SK-N-SH treated with all-trans-retinoic acid at 6 μM for 48 hours (cell line): ENCODE measurements around the gene CP.

Experiments used
- ATAC-seq: fragments of 200-7000 bp; cut with Tn5 transposase; 3 replicates; pipeline ENCODE4 v1.9.1; 2020; ENCODE audit warnings: mild to moderate bottlenecking, moderate library complexity
- ARNTL ChIP-seq: fragments of 450-650 bp; formaldehyde crosslinking; IDR thresholded peaks from 2 replicates; pipeline ENCODE4 v1.5.0; 2020; ENCODE audit warnings: low read depth, mild to moderate bottlenecking, moderate library complexity, borderline replicate concordance
- BACH2 ChIP-seq: fragments of 250-450 bp; sonication (Bioruptor Pico); IDR thresholded peaks from 2 replicates; pipeline ENCODE4 v1.9.0; 2021; ENCODE audit warnings: mild to moderate bottlenecking, borderline replicate concordance
- CSDC2 ChIP-seq: fragments of 250-450 bp; sonication (Bioruptor Pico); IDR thresholded peaks from 2 replicates; pipeline ENCODE4 v1.5.0; 2020; ENCODE audit warnings: mild to moderate bottlenecking, moderate library complexity
- ESRRG ChIP-seq: fragments of 250-450 bp; sonication (Bioruptor Pico); IDR thresholded peaks from 2 replicates; pipeline ENCODE4 v1.6.1; 2021; ENCODE audit warnings: mild to moderate bottlenecking
- GLIS3 ChIP-seq: fragments of 250-450 bp; sonication (Bioruptor Pico); IDR thresholded peaks from 2 replicates; pipeline ENCODE4 v1.5.0; 2020; ENCODE audit warnings: mild to moderate bottlenecking, moderate library complexity
- ISL1 ChIP-seq: fragments of 250-450 bp; sonication (Bioruptor Pico); IDR thresholded peaks from 2 replicates; pipeline ENCODE4 v2.1.2; 2022; ENCODE audit warnings: mild to moderate bottlenecking, moderate library complexity
- OSR1 ChIP-seq: fragments of 250-450 bp; sonication (Bioruptor Pico); IDR thresholded peaks from 2 replicates; pipeline ENCODE4 v1.8.0; 2022; ENCODE audit warnings: moderate library complexity, mild to moderate bottlenecking, inconsistent platforms
- SNAI2 ChIP-seq: fragments of 250-450 bp; sonication (Bioruptor Pico); IDR thresholded peaks from 2 replicates; pipeline ENCODE4 v1.5.0; 2020; ENCODE audit warnings: mild to moderate bottlenecking, moderate library complexity
- TCF4 ChIP-seq: fragments of 250-450 bp; sonication (Bioruptor Pico); IDR thresholded peaks from 2 replicates; pipeline ENCODE4 v1.8.0; 2021; ENCODE audit warnings: mild to moderate bottlenecking, moderate library complexity, borderline replicate concordance
- TOX ChIP-seq: fragments of 250-450 bp; sonication (Bioruptor Pico); IDR thresholded peaks from 2 replicates; pipeline ENCODE4 v1.8.0; 2021; ENCODE audit warnings: mild to moderate bottlenecking, moderate library complexity, borderline replicate concordance
- ZC3H10 ChIP-seq: fragments of 250-450 bp; sonication (Bioruptor Pico); IDR thresholded peaks from 2 replicates; pipeline ENCODE4 v1.5.1; 2021; ENCODE audit warnings: mild to moderate bottlenecking, moderate library complexity
- ZFP3 ChIP-seq: fragments of 250-450 bp; sonication (Bioruptor Pico); IDR thresholded peaks from 2 replicates; pipeline ENCODE4 v1.5.0; 2020; ENCODE audit warnings: mild to moderate bottlenecking, moderate library complexity
- ZNF565 ChIP-seq: fragments of 450-650 bp; formaldehyde crosslinking; conservative IDR thresholded peaks from 2 replicates; pipeline ENCODE4 v1.5.0; 2020; ENCODE audit warnings: low read depth, mild to moderate bottlenecking, moderate library complexity
- ZNF70 ChIP-seq: fragments of 450-650 bp; formaldehyde crosslinking; IDR thresholded peaks from 2 replicates; pipeline ENCODE4 v1.5.0; 2020; ENCODE audit warnings: mild to moderate bottlenecking, moderate library complexity
- ZNF8 ChIP-seq: fragments of 450-650 bp; formaldehyde crosslinking; IDR thresholded peaks from 2 replicates; pipeline ENCODE4 v1.5.0; 2020; ENCODE audit warnings: mild to moderate bottlenecking, moderate library complexity
- TF ChIP-seq, protein P1 (sequence below): fragments of 250-450 bp; sonication (Bioruptor Pico); IDR thresholded peaks from 2 replicates; pipeline ENCODE4 v1.5.1; 2020; ENCODE audit warnings: low read depth, mild to moderate bottlenecking, moderate library complexity
- TF ChIP-seq, protein P2 (sequence below): fragments of 250-450 bp; sonication (Bioruptor Pico); IDR thresholded peaks from 2 replicates; pipeline ENCODE4 v1.8.0; 2020; ENCODE audit warnings: mild to moderate bottlenecking, moderate library complexity, borderline replicate concordance
- TF ChIP-seq, protein P3 (sequence below): fragments of 250-450 bp; sonication (Bioruptor Pico); IDR thresholded peaks from 2 replicates; pipeline ENCODE4 v1.8.0; 2021; ENCODE audit warnings: low read depth, mild to moderate bottlenecking, moderate library complexity, borderline replicate concordance
- TF ChIP-seq, protein P4 (sequence below): fragments of 250-450 bp; sonication (Bioruptor Pico); IDR thresholded peaks from 2 replicates; pipeline ENCODE4 v1.5.1; 2021; ENCODE audit warnings: mild to moderate bottlenecking, moderate library complexity
- TF ChIP-seq, protein P5 (sequence below): fragments of 250-450 bp; sonication (Bioruptor Pico); IDR thresholded peaks from 2 replicates; pipeline ENCODE4 v1.5.0; 2020; ENCODE audit warnings: mild to moderate bottlenecking, moderate library complexity

Gene CP

DNA sequence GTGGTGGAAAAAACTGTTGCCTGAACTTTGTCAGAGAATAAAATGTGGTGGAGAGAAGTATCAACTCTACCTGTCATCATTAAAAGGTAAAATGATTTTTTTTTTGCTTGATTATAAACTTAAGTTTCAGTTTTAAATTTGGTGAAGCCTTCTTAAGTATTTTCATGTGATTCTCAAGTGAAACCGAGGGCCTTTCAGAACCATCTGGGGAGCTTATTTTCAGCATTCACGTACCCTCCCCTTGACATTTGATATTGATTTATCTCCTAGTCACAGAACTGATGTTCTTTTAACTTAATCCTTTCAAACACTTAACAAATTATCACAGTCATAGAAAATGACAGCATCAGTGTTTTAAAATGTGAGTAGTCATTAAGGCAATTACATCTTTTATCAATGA, 53.7 kb downstream of the CP start (continued):
- TF ChIP-seq, protein P1, sequence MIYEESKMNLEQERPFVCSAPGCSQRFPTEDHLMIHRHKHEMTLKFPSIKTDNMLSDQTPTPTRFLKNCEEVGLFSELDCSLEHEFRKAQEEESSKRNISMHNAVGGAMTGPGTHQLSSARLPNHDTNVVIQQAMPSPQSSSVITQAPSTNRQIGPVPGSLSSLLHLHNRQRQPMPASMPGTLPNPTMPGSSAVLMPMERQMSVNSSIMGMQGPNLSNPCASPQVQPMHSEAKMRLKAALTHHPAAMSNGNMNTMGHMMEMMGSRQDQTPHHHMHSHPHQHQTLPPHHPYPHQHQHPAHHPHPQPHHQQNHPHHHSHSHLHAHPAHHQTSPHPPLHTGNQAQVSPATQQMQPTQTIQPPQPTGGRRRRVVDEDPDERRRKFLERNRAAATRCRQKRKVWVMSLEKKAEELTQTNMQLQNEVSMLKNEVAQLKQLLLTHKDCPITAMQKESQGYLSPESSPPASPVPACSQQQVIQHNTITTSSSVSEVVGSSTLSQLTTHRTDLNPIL (CRISPR knock-in tag), result no peak
- no peak for TF ChIP-seq ZFP3 (CRISPR knock-in tag)
- TF ChIP-seq, all 23 proteins: peak for 0

DNA sequence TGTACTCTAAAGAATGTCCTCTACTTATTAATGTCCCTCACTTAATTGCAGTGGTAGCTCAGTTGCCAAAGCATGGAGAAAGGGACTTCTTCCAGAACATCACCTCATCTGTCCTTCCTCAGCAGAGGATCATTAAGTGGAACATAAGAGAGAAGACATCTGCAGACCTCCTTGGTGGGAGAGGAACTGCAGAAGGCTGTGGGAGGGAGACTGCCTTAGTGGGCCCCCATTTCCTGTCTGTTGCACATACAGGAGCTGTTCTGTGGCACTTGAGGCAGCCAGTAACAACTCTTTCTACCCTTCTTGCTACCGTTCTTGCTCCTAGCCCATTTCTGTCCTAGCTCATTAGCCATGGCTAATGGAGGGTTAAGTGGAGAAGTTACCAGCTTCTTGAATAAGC, 58.6 kb downstream of the CP start:
- ATAC-seq, result no peak
- TF ChIP-seq SNAI2, result no peak

DNA sequence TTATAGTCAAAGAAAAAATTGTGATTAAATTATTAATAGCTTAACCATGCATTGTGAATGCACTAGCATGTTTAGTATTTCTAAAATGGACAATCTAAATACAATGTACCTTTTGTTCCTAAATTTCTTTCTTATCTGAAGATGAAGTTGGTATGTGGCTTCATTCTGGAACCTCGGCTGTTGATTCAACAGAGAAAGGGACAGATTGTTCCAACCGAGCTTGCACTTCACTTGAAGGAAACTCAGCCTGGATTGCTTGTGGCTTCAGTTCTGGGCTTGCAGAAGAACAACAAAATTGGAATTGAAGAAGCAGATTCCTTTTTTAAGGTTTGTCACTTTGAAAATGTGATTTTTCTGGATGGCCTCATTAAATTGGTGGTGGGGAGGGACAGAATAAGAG, 59.6 kb downstream of the CP start:
- no peak for TF ChIP-seq ZNF8 (CRISPR knock-in tag)
- TF ChIP-seq ZNF70, result no peak
- no peak for TF ChIP-seq ISL1
- TF ChIP-seq, protein P1 (CRISPR knock-in tag), result no peak
- no peak for TF ChIP-seq GLIS3 (CRISPR knock-in tag)
- TF ChIP-seq, protein P2, sequence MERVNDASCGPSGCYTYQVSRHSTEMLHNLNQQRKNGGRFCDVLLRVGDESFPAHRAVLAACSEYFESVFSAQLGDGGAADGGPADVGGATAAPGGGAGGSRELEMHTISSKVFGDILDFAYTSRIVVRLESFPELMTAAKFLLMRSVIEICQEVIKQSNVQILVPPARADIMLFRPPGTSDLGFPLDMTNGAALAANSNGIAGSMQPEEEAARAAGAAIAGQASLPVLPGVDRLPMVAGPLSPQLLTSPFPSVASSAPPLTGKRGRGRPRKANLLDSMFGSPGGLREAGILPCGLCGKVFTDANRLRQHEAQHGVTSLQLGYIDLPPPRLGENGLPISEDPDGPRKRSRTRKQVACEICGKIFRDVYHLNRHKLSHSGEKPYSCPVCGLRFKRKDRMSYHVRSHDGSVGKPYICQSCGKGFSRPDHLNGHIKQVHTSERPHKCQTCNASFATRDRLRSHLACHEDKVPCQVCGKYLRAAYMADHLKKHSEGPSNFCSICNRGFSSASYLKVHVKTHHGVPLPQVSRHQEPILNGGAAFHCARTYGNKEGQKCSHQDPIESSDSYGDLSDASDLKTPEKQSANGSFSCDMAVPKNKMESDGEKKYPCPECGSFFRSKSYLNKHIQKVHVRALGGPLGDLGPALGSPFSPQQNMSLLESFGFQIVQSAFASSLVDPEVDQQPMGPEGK (CRISPR knock-in tag), result no peak
- no peak for TF ChIP-seq SNAI2
- no peak for TF ChIP-seq ZFP3 (CRISPR knock-in tag)
- TF ChIP-seq CSDC2 (CRISPR knock-in tag), result no peak
- TF ChIP-seq, protein P3, sequence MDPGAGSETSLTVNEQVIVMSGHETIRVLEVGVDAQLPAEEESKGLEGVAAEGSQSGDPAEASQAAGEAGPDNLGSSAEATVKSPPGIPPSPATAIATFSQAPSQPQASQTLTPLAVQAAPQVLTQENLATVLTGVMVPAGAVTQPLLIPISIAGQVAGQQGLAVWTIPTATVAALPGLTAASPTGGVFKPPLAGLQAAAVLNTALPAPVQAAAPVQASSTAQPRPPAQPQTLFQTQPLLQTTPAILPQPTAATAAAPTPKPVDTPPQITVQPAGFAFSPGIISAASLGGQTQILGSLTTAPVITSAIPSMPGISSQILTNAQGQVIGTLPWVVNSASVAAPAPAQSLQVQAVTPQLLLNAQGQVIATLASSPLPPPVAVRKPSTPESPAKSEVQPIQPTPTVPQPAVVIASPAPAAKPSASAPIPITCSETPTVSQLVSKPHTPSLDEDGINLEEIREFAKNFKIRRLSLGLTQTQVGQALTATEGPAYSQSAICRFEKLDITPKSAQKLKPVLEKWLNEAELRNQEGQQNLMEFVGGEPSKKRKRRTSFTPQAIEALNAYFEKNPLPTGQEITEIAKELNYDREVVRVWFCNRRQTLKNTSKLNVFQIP, result no peak
- no peak for TF ChIP-seq ZNF565 (CRISPR knock-in tag)
- TF ChIP-seq ZC3H10 (CRISPR knock-in tag), result no peak
- TF ChIP-seq, all 23 proteins: peak for 0
- ATAC-seq, result no peak

DNA sequence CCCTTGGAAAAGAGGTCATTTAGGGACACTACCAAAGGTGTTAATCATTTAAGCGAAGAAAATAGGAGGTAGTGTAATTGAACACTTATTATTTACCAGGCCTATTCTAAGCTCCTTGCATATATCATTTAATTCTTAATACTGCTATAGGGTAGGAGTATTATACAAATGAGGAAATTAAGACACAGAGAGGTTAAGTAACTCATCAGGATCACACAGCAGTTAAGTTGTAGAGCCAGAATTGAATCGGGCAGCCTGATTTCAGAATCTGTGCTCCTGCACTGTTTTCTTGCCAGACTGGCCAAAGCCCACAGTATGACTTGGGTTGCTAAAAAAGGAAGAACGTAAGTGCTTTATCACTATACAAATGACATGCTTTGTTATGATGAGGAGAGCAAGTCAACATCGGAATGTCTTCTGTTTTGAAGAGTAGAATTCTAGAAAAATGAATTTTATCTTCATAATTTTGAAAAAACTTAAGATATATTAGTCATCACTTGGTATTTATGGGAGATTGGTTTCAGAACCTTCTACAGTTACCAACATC, 60.8 kb downstream of the CP start:
- TF ChIP-seq ZFP3 (CRISPR knock-in tag) (no peak), GLIS3 (CRISPR knock-in tag) (no peak)
- TF ChIP-seq, all 23 proteins: peak for 0
- peak; percentile 62 for ATAC-seq

DNA sequence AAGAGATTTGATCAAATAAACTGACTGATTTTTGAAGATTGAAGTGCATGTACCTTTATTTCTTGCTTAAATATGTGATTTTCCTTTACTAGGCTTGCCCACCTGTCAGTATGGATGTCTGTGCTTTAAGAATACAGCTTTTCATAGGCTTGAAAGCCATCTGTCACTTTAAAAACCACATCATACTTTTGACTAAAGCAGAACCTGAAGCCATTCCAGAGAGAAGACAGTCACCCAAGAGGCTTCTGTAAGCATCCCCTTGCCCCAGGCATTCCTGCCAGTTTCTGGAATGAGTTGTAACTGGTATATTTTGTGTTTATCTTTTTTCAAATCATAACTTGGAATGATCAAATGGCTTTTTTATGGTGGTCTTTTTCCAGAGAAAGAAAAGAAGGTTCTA, 68.2 kb downstream of the CP start:
- TF ChIP-seq ISL1, result no peak
- no peak for TF ChIP-seq ZNF70
- TF ChIP-seq ESRRG (CRISPR knock-in tag), result no peak
- no peak for TF ChIP-seq TCF4 (CRISPR knock-in tag)
- no peak for TF ChIP-seq TOX (CRISPR knock-in tag)
- TF ChIP-seq OSR1, result no peak
- no peak for ATAC-seq

DNA sequence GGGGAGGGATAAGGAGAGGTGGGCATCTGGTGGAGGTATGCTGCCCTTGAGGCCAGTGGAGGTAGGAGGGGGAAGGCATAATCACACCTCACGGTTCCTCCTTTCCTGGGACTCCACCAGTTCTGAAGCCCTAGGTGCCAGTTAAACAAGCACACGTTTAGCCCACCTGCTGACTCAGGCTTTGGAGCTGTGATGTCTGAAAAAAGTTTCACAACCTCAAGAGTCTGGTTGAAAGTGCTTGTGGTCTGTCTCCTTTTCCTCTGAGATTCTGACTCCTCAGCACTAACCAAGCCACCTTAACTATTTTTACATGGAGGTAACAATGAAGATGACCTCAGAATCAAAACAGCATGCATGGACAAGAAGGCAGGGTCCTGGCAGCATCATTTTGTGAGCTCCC, 69.2 kb downstream of the CP start:
- ATAC-seq, result no peak
- TF ChIP-seq OSR1 (no peak), ISL1 (no peak), TCF4 (CRISPR knock-in tag) (no peak), BACH2 (CRISPR knock-in tag) (no peak), ESRRG (CRISPR knock-in tag) (no peak), ZC3H10 (CRISPR knock-in tag) (no peak), ZFP3 (CRISPR knock-in tag) (no peak), ARNTL (CRISPR knock-in tag) (no peak)
- TF ChIP-seq, all 23 proteins: peak for 0

DNA sequence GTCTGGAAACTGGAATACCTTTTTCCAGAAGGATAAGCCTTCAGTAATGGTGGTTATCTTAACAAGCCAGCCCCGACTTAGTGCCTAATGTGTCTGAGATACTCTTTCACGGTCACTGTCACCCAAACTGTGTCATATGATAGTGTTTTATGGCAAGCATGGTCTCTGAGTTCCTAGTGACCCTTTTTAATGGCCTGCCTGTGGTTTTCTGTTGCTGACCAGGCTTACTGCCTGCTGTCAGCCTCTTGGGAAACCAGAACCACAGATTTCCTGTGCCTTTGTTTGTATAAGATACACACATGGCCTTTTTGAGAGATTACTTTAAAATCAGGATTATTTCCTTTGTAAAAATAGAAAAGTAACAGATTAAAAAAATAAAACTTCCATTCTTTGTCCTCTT, 69.8 kb downstream of the CP start:
- ATAC-seq, result no peak
- TF ChIP-seq, protein P4, sequence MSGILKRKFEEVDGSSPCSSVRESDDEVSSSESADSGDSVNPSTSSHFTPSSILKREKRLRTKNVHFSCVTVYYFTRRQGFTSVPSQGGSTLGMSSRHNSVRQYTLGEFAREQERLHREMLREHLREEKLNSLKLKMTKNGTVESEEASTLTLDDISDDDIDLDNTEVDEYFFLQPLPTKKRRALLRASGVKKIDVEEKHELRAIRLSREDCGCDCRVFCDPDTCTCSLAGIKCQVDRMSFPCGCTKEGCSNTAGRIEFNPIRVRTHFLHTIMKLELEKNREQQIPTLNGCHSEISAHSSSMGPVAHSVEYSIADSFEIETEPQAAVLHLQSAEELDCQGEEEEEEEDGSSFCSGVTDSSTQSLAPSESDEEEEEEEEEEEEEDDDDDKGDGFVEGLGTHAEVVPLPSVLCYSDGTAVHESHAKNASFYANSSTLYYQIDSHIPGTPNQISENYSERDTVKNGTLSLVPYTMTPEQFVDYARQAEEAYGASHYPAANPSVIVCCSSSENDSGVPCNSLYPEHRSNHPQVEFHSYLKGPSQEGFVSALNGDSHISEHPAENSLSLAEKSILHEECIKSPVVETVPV (CRISPR knock-in tag), result no peak
- TF ChIP-seq BACH2 (CRISPR knock-in tag), result no peak
- no peak for TF ChIP-seq GLIS3 (CRISPR knock-in tag)
- TF ChIP-seq, protein P5, sequence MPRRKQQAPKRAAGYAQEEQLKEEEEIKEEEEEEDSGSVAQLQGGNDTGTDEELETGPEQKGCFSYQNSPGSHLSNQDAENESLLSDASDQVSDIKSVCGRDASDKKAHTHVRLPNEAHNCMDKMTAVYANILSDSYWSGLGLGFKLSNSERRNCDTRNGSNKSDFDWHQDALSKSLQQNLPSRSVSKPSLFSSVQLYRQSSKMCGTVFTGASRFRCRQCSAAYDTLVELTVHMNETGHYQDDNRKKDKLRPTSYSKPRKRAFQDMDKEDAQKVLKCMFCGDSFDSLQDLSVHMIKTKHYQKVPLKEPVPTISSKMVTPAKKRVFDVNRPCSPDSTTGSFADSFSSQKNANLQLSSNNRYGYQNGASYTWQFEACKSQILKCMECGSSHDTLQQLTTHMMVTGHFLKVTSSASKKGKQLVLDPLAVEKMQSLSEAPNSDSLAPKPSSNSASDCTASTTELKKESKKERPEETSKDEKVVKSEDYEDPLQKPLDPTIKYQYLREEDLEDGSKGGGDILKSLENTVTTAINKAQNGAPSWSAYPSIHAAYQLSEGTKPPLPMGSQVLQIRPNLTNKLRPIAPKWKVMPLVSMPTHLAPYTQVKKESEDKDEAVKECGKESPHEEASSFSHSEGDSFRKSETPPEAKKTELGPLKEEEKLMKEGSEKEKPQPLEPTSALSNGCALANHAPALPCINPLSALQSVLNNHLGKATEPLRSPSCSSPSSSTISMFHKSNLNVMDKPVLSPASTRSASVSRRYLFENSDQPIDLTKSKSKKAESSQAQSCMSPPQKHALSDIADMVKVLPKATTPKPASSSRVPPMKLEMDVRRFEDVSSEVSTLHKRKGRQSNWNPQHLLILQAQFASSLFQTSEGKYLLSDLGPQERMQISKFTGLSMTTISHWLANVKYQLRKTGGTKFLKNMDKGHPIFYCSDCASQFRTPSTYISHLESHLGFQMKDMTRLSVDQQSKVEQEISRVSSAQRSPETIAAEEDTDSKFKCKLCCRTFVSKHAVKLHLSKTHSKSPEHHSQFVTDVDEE (CRISPR knock-in tag), result peak; percentile 41; the same call in 1 of the 2 replicates
- TF ChIP-seq CSDC2 (CRISPR knock-in tag), result no peak
